ENCODE results near the gene SYTL5.

DNA sequence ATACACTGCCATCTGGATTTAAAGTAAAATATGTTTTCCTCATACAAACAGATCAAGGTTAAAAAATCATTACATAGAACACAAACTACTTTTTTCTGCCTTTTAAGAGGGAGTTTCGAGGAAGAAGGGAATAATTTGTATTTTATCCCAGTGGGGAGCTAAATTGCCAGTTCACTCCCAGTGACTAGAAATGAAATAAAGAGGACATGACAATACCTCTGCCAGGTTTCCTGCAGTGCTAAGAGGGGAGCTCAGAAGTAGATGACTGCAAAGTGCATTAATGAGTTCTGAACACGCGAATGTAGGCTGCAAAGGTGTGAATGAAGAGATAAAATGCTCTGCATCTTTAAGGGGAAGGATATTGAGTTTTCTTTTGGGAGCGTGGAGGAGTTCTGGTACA is 144.6 kb downstream of the SYTL5 start:
- no peak for TF ChIP-seq POLR2A (IDR thresholded peaks at IDR 0.05)
- TF ChIP-seq, protein P1, sequence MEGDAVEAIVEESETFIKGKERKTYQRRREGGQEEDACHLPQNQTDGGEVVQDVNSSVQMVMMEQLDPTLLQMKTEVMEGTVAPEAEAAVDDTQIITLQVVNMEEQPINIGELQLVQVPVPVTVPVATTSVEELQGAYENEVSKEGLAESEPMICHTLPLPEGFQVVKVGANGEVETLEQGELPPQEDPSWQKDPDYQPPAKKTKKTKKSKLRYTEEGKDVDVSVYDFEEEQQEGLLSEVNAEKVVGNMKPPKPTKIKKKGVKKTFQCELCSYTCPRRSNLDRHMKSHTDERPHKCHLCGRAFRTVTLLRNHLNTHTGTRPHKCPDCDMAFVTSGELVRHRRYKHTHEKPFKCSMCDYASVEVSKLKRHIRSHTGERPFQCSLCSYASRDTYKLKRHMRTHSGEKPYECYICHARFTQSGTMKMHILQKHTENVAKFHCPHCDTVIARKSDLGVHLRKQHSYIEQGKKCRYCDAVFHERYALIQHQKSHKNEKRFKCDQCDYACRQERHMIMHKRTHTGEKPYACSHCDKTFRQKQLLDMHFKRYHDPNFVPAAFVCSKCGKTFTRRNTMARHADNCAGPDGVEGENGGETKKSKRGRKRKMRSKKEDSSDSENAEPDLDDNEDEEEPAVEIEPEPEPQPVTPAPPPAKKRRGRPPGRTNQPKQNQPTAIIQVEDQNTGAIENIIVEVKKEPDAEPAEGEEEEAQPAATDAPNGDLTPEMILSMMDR (IDR thresholded peaks at IDR 0.05) = no peak

Data from ovary (tissue), 3 donors.